Peyer's patch (tissue), 4 donors: Measurements from ENCODE around the gene TMBIM1. TPM values are rescaled to one million over a fixed set of nuclear protein-coding genes. Genes with fewer than 3 reads are reported as not detected.

Source experiments
- DNase-seq, 3 donors: peaks; one replicate each; pipeline ENCODE4 v3.0.0-alpha.2; 2017 to 2019
- H3K27ac ChIP-seq, 4 donors: fragments of 200-600 bp; sonication (generic); one replicate each; pipeline ENCODE4 v1.5.1; 2016 to 2019
- H3K27me3 ChIP-seq, 2 donors: fragments of 200-600 bp; sonication (generic); one replicate each; pipeline ENCODE4 v1.5.1; 2019
- H3K36me3 ChIP-seq, 3 donors: fragments of 200-600 bp; sonication (generic); one replicate each; pipeline ENCODE4 v1.5.1; 2016 to 2019
- H3K4me1 ChIP-seq, 4 donors: fragments of 200-600 bp; sonication (generic); one replicate each; pipeline ENCODE4 v1.5.1; 2016 to 2019
- H3K4me3 ChIP-seq, 4 donors: fragments of 200-600 bp; sonication (generic); 1 replicate in 3 of 4; 2 replicates in 1 of 4; pipeline ENCODE4 v1.5.1; 2016 to 2019; ENCODE audit warnings: mild to moderate bottlenecking in 1 of 4
- H3K9me3 ChIP-seq, 4 donors: fragments of 200-600 bp; sonication (generic); one replicate each; pipeline ENCODE4 v1.5.1; 2016 to 2019; ENCODE audit warnings: mild to moderate bottlenecking in 1 of 4
- CTCF ChIP-seq, 6 experiments: fragments of 450-650 bp in 4 of 6; fragments of 200-600 bp in 2 of 6; sonication (generic) in 1 of 6; IDR thresholded peaks; one replicate each; pipeline ENCODE4 v1.5.1; 2017 to 2019; ENCODE audit warnings: antibody characterized with exemption in 6 of 6, mild to moderate bottlenecking in 3 of 6, moderate library complexity in 1 of 6
- POLR2A ChIP-seq, 2 donors: fragments of 450-650 bp; IDR thresholded peaks; one replicate each; pipeline ENCODE4 v1.5.1; 2017; ENCODE audit warnings: antibody characterized with exemption in 2 of 2, mild to moderate bottlenecking in 2 of 2, moderate library complexity in 2 of 2
- total RNA-seq, 4 donors: library from RNA; depleted of rRNA; stranded (reverse); fragments of >200 nt; gene quantifications; one replicate each; pipeline ENCODE4 v1.1.0, GENCODE V29; 2016

The TMBIM1 gene
- total RNA-seq, 4 donors from 2014 or later: 97.4 to 431 (median 280) TPM

- TF ChIP-seq CTCF (IDR thresholded peaks at IDR 0.05) (no peak), POLR2A (IDR thresholded peaks at IDR 0.05) (no peak)
Observed at GRCh38 chr2:218332288-218332687, 40.0 kb upstream of the TMBIM1 start.

GRCh38 chr2:218331745-218332144 lies 39.4 kb upstream of the TMBIM1 start:
- TF ChIP-seq POLR2A (IDR thresholded peaks at IDR 0.05): no peak
- no peak for TF ChIP-seq CTCF (IDR thresholded peaks at IDR 0.05)
- H3K27me3 ChIP-seq: no peaks in the 10 kb centered on the region
- H3K36me3 ChIP-seq: no peaks in the 10 kb centered on the region
- H3K9me3 ChIP-seq: no peaks in the 10 kb centered on the region
- H3K4me1 ChIP-seq: no peaks in the 10 kb centered on the region
- no peak for DNase-seq
- H3K4me3 ChIP-seq: no peak overlapping the region
- peak overlapping the region in 3 of 4 donors; percentile 10 to 63 (median 27) for H3K27ac ChIP-seq

More at GRCh38 chr2:218332288-218332687, 40.0 kb upstream of the TMBIM1 start:
- DNase-seq: no peak
- H3K4me1 ChIP-seq: no peaks in the 10 kb centered on the region
- H3K4me3 ChIP-seq: no peak overlapping the region
- H3K36me3 ChIP-seq: no peaks in the 10 kb centered on the region
- H3K9me3 ChIP-seq: no peaks in the 10 kb centered on the region
- peak overlapping the region; percentile 27 to 63 (median 55) for H3K27ac ChIP-seq
- H3K27me3 ChIP-seq: no peaks in the 10 kb centered on the region

DNA sequence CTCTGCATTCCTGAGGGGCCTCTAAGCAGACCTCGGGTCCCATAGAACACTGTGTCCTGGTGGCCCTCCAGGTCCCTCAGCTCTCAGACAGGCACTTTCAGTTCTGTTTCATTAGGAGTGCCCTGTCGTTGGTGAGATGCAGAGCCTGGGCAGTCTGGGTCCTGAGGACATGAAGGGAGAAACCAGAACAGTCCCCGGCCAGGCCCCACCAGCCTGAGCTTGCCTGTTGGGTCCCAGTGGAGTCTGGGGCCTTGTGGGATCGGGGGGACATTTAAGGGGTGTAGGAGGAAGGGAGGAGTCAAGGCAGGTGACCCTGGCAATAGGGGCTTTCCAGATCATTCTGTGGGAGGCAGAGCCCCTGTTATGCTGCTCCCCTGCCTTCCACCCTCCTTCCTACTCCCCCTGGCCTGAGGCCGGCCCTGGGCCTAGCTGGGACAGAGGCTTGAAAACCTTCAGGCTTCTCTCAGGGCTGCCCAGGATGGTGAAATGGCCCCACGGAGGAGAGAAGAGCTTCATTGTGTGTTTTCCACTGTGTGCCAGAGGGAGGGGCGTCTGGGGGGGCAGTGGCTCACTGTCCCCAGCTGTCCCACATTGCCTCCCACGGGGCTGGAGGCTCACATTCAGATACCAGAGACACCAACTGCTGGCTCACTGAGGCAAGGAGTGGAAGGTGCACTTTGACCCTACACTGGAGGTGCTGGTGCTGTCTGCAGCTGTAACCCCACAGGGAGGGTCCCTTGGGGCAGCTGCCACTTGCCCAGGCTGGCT lies 37.7 kb upstream of the TMBIM1 start:
- H3K27ac ChIP-seq: peak overlapping the region in 3 of 4 donors; percentile 16 to 46 (median 31)
- no peaks in the 10 kb centered on the region for H3K27me3 ChIP-seq
- peaks cover 0 to 11% (median 0%) of the 10 kb centered on the region in 4 donors for H3K4me1 ChIP-seq
- H3K4me3 ChIP-seq: peak overlapping the region in 1 of 4 donors; percentile 3
- DNase-seq: no peak
- no peak for TF ChIP-seq CTCF (IDR thresholded peaks at IDR 0.05)
- no peak for TF ChIP-seq POLR2A (IDR thresholded peaks at IDR 0.05)
- H3K36me3 ChIP-seq: no peaks in the 10 kb centered on the region
- H3K9me3 ChIP-seq: no peaks in the 10 kb centered on the region

DNA sequence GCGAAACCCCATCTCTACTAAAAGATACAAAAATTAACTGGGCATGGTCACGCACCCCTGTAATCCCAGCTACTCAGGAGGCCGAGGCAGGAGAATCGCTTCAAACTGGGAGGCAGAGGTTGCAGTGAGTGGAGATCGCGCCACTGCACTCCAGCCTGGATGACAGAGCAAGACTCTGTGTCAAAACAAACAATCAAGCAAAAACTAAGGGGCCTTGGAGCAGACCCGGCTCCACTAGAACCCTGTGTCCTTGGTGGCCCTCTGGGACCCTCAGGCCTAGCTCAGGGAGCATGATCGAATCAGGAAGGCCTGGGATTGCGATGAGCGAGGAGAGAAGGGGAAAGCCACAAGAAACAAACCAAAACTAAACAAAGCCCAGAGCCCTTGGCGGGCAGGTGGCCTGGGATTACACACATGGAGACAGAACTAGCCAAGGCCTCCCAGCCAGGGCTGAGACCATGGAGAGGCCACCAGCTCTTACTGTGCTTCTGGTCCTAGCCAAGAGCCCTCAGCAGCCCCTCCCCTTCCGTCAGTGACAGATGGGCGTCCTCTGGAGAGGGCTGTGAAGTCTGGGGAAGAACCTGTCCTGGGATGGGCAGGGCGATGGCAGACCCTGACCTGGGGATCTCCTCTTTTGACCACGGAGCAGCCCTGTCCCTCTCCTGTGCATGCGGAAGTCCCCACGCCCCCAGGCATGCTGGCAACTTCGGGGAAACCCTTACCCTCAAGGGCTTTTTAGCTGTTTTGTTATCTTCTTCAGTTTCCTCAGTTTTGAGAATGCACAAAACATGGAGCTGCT lies 36.9 kb upstream of the TMBIM1 start:
- Histone ChIP-seq H3K27me3 (no peaks in the 10 kb centered on the region), H3K4me1 (peaks cover 0 to 16% (median 0%) of the 10 kb centered on the region in 4 donors), H3K4me3 (peak overlapping the region in 1 of 4 donors; percentile 3), H3K27ac (peak overlapping the region in 3 of 4 donors; percentile 16 to 46 (median 31)), H3K9me3 (no peaks in the 10 kb centered on the region), H3K36me3 (no peaks in the 10 kb centered on the region)
- TF ChIP-seq CTCF (IDR thresholded peaks at IDR 0.05) (no peak), POLR2A (IDR thresholded peaks at IDR 0.05) (no peak)
- DNase-seq: no peak

DNA sequence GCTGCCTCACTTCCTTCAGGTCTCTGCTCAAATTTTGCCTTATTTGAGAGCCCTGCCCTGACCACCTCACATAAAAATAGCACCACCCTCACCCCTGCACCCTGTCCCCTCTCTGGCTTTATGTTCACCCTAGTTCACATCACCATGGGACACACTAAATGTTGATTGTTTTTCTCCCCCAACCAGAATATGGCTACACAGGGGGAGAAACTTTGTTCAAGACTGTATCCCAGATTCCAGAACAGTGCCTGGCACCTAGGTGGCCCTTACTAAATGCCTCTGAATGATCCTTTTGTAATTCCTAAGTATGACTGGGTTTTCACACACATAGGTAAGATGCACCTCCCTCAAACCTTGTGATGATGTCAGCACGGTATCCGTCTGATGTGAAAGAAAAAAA lies 36.0 kb upstream of the TMBIM1 start:
- Histone ChIP-seq H3K36me3 (no peaks in the 10 kb centered on the region), H3K27ac (peak overlapping the region in 1 of 4 donors; percentile 38), H3K9me3 (no peaks in the 10 kb centered on the region), H3K4me1 (peaks cover 0 to 24% (median 5%) of the 10 kb centered on the region in 4 donors), H3K27me3 (no peaks in the 10 kb centered on the region), H3K4me3 (no peak overlapping the region)
- DNase-seq: no peak
- TF ChIP-seq POLR2A (IDR thresholded peaks at IDR 0.05) (no peak), CTCF (IDR thresholded peaks at IDR 0.05) (no peak)
